Activated CD8-positive, alpha-beta T cell treated with anti-CD3 and anti-CD28 coated beads for 36 hours (primary cell): ENCODE results near the gene FAHD2B. TPM values are rescaled to one million over a fixed set of nuclear protein-coding genes. Genes with fewer than 3 reads are reported as not detected.
"Not testable (repeated sequence)": the region's sequence is repeated elsewhere in the genome, so short reads cannot be mapped to it uniquely, and the experiment has no call there.

Source experiments
- ATAC-seq: fragments of 200-7000 bp; cut with Tn5 transposase; one replicate; pipeline ENCODE4 v1.10.0; 2021; ENCODE audit warnings: mild to moderate bottlenecking, moderate library complexity
- CTCF ChIA-PET: fragments of 350-600 bp; sonication (Branson Sonifier 250); formaldehyde crosslinking; loops from one replicate; lab custom pipeline; 2021; ENCODE audit warnings: antibody characterized with exemption; lab: Charles Lee
- POLR2A ChIA-PET: fragments of 350-600 bp; sonication (Branson Sonifier 250); formaldehyde crosslinking; loops from one replicate; lab custom pipeline; 2021; ENCODE audit warnings: antibody characterized with exemption; lab: Charles Lee
- DNase-seq: peaks from one replicate; pipeline ENCODE4 v3.0.0-alpha.2; 2020
- H3K27ac Mint-ChIP-seq: one replicate; pipeline ENCODE4 v1.8.0; 2021; ENCODE audit warnings: mild to moderate bottlenecking, mixed read lengths
- H3K27me3 Mint-ChIP-seq: one replicate; pipeline ENCODE4 v1.8.0; 2021; ENCODE audit warnings: mixed read lengths
- H3K36me3 Mint-ChIP-seq: one replicate; pipeline ENCODE4 v1.8.0; 2021; ENCODE audit warnings: low read depth, mixed read lengths
- H3K4me1 Mint-ChIP-seq: one replicate; pipeline ENCODE4 v1.8.0; 2021; ENCODE audit warnings: low read depth, mixed read lengths
- H3K4me3 Mint-ChIP-seq: one replicate; pipeline ENCODE4 v1.8.0; 2021; ENCODE audit warnings: mild to moderate bottlenecking, moderate library complexity, mixed read lengths
- H3K9me3 Mint-ChIP-seq: one replicate; pipeline ENCODE4 v1.8.0; 2021; ENCODE audit warnings: mixed read lengths
- intact Hi-C: fragments of 100-400 bp; cut with micrococcal nuclease; formaldehyde crosslinking; loops from one replicate; pipeline ENCODE4 v1.10.0; 2022
- total RNA-seq, 2 experiments: library from RNA; stranded (reverse); gene quantifications; one replicate each; pipeline ENCODE4 v1.2.3, GENCODE V29; 2021
- TF ChIP-seq, protein P1 (sequence below): fragments of 200-600 bp; IDR thresholded peaks from one replicate; pipeline ENCODE4 v1.8.0; 2022; ENCODE audit warnings: antibody characterized with exemption, mild to moderate bottlenecking

The FAHD2B gene
- total RNA-seq: 10 to 100 TPM; 29.2 to 31.9 TPM

- ATAC-seq (peak; percentile 97), DNase-seq (peak; percentile 92)
- ChIA-PET CTCF (interaction anchor here (2.4 kb wide), 1 partner anchor 18 kb away, joined by 15 read pairs; the partner anchor contains the start of gene ANKRD36), POLR2A (interaction anchor here (1.0 kb wide), 1 partner anchor 237 kb away, joined by 4 read pairs; the partner anchor contains the start of gene ANKRD39)
- intact Hi-C loops, H3K9me3 Mint-ChIP-seq, H3K36me3 Mint-ChIP-seq, H3K27me3 Mint-ChIP-seq: not testable (repeated sequence)
- Mint-ChIP-seq H3K4me1 (peaks cover 10% of the 10 kb centered on the region), H3K4me3 (peak within 1 kb of the TSS; percentile 77), H3K27ac (peak within 1 kb of the TSS; percentile 68)
Observed at GRCh38 chr2:97094772-97095611, at the start of gene FAHD2B. Gene FAHD2B (minus strand): TSS chr2:97094882. CDS start chr2:97091706, 3,176 bp downstream.

DNA sequence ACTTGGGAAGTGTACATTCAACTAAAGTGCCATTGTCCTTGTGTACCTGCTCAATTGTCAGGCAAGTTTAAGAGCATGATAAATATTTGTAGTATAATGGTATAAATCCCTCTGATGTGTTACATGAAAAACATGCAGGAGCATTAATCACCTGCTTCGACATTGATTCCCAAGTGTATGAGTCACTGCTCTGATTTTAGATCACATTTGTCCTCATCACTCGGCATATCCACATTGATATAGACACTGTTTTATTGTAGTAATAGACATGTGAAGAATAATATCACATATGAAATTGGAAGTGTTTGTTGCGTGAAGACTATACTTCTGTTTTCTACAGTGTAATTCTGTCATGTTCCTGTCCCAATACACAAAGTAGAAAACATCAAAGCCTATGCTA lies 49.3 kb upstream of the FAHD2B start:
- H3K4me3 Mint-ChIP-seq, intact Hi-C loops, CTCF ChIA-PET, ATAC-seq, H3K4me1 Mint-ChIP-seq, POLR2A ChIA-PET, H3K9me3 Mint-ChIP-seq, H3K27ac Mint-ChIP-seq, H3K27me3 Mint-ChIP-seq, DNase-seq: not testable (repeated sequence)
- peaks cover 25% of the 10 kb centered on the region for H3K36me3 Mint-ChIP-seq

- CTCF ChIA-PET, H3K27ac Mint-ChIP-seq, H3K4me3 Mint-ChIP-seq, DNase-seq, H3K9me3 Mint-ChIP-seq, ATAC-seq, POLR2A ChIA-PET, H3K4me1 Mint-ChIP-seq, intact Hi-C loops, H3K27me3 Mint-ChIP-seq: not testable (repeated sequence)
- H3K36me3 Mint-ChIP-seq: peaks cover 25% of the 10 kb centered on the region
Observed at GRCh38 chr2:97129090-97129489, 34.4 kb upstream of the FAHD2B start.

DNA sequence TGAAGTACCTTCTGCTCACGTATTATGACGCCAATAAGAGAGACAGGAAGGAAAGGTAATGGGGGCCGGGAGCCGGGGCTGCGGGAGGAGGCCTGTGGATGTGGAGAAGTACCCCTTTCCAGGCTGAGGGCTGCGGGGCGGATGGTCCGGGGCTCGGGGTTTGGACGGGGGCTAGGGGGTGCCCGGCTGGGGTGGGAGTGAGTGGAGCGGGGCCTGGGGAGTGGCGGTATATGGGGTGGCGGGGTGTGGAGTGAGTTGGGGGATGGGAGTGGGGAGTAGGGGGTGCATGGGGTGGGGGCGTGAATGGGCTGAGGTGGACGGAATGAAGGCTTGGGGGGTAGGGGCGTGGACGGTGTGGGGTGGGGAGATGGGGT lies 19.2 kb upstream of the FAHD2B start:
- intact Hi-C loops, POLR2A ChIA-PET, H3K9me3 Mint-ChIP-seq, H3K36me3 Mint-ChIP-seq, ATAC-seq, H3K4me1 Mint-ChIP-seq, H3K27me3 Mint-ChIP-seq, DNase-seq: not testable (repeated sequence)
- peak overlapping the region; percentile 96 for H3K4me3 Mint-ChIP-seq
- peak overlapping the region; percentile 97 for H3K27ac Mint-ChIP-seq
- CTCF ChIA-PET: interaction anchor here (1.4 to 3.5 kb wide), 5 partner anchors 13 to 298 kb away, joined by 3 to 34 read pairs (median 5); partner anchors contain the start of genes ANKRD39 and CNNM3

- H3K4me1 Mint-ChIP-seq, intact Hi-C loops, H3K9me3 Mint-ChIP-seq, H3K36me3 Mint-ChIP-seq: not testable (repeated sequence)
- POLR2A ChIA-PET: interaction anchor here (0.9 to 1.0 kb wide), 2 partner anchors 104 to 583 kb away, joined by 3 read pairs; no protein-coding TSS in a partner anchor
- H3K27me3 Mint-ChIP-seq: peaks cover 10% of the 10 kb centered on the region
- peak within 1 kb of the TSS; percentile 97 for H3K27ac Mint-ChIP-seq
- CTCF ChIA-PET: interaction anchor here (0.9 to 3.5 kb wide), 23 partner anchors 12 to 519 kb away, joined by 3 to 34 read pairs (median 5); partner anchors contain the start of genes ANKRD39 and CNNM3
- H3K4me3 Mint-ChIP-seq: peak within 1 kb of the TSS; percentile 96
- peak; percentile 91 for DNase-seq
- peak; percentile 95 for ATAC-seq
Observed at GRCh38 chr2:97113050-97113881, 18.6 kb upstream of the FAHD2B start, which contains the start of gene ANKRD36. Gene ANKRD36 (plus strand): TSS chr2:97113153. CDS start chr2:97113740, 587 bp downstream.

- DNase-seq (peak; percentile 73), ATAC-seq (peak; percentile 65)
- TF ChIP-seq, protein P1, sequence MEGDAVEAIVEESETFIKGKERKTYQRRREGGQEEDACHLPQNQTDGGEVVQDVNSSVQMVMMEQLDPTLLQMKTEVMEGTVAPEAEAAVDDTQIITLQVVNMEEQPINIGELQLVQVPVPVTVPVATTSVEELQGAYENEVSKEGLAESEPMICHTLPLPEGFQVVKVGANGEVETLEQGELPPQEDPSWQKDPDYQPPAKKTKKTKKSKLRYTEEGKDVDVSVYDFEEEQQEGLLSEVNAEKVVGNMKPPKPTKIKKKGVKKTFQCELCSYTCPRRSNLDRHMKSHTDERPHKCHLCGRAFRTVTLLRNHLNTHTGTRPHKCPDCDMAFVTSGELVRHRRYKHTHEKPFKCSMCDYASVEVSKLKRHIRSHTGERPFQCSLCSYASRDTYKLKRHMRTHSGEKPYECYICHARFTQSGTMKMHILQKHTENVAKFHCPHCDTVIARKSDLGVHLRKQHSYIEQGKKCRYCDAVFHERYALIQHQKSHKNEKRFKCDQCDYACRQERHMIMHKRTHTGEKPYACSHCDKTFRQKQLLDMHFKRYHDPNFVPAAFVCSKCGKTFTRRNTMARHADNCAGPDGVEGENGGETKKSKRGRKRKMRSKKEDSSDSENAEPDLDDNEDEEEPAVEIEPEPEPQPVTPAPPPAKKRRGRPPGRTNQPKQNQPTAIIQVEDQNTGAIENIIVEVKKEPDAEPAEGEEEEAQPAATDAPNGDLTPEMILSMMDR: peak; percentile 92
- H3K36me3 Mint-ChIP-seq, H3K9me3 Mint-ChIP-seq, H3K4me1 Mint-ChIP-seq, intact Hi-C loops: not testable (repeated sequence)
- ChIA-PET CTCF (interaction anchor here (0.8 to 3.5 kb wide), 31 partner anchors 9 to 558 kb away, joined by 3 to 34 read pairs (median 5); partner anchors contain the start of genes ANKRD39 and CNNM3), POLR2A (interaction anchor here (0.7 to 1.0 kb wide), 3 partner anchors 103 to 582 kb away, joined by 3 read pairs; no protein-coding TSS in a partner anchor)
- Mint-ChIP-seq H3K27ac (peak overlapping the region; percentile 94), H3K4me3 (peak overlapping the region; percentile 84), H3K27me3 (peaks cover 10% of the 10 kb centered on the region)
Observed at GRCh38 chr2:97112320-97113049, 17.8 kb upstream of the FAHD2B start.

GRCh38 chr2:97111246-97111645 lies 16.6 kb upstream of the FAHD2B start:
- DNase-seq, POLR2A ChIA-PET, H3K4me1 Mint-ChIP-seq, H3K9me3 Mint-ChIP-seq, ATAC-seq, H3K4me3 Mint-ChIP-seq, intact Hi-C loops, H3K27ac Mint-ChIP-seq, H3K36me3 Mint-ChIP-seq: not testable (repeated sequence)
- peaks cover 13% of the 10 kb centered on the region for H3K27me3 Mint-ChIP-seq
- CTCF ChIA-PET: interaction anchor here (1.0 to 3.5 kb wide), 12 partner anchors 10 to 348 kb away, joined by 3 to 34 read pairs (median 6); partner anchors contain the start of gene ANKRD39

- H3K27ac Mint-ChIP-seq, H3K4me1 Mint-ChIP-seq, POLR2A ChIA-PET, ATAC-seq, DNase-seq, H3K4me3 Mint-ChIP-seq, CTCF ChIA-PET, H3K36me3 Mint-ChIP-seq, H3K9me3 Mint-ChIP-seq: not testable (repeated sequence)
- intact Hi-C loops: loop anchor here (10.0 kb wide), 1 partner anchor 142 kb away; no protein-coding TSS in a partner anchor
- H3K27me3 Mint-ChIP-seq: peaks cover 31% of the 10 kb centered on the region
Observed at GRCh38 chr2:97106878-97107277, 12.2 kb upstream of the FAHD2B start.

- CTCF ChIA-PET, H3K36me3 Mint-ChIP-seq, H3K4me3 Mint-ChIP-seq, H3K4me1 Mint-ChIP-seq, H3K9me3 Mint-ChIP-seq, ATAC-seq, intact Hi-C loops, H3K27ac Mint-ChIP-seq, DNase-seq, POLR2A ChIA-PET: not testable (repeated sequence)
- peaks cover 10% of the 10 kb centered on the region for H3K27me3 Mint-ChIP-seq
Observed at GRCh38 chr2:97098786-97099372, 4.2 kb upstream of the FAHD2B start.
